ENCODE data around the gene ACE. TPM values are rescaled to one million over a fixed set of nuclear protein-coding genes. Genes with fewer than 3 reads are reported as not detected.

Gene ACE
- total RNA-seq, 1 experiment from 2014 or later: 5.4 TPM

- no peak overlapping the region for H2BK15ac ChIP-seq (ENCODE audit: low read depth, low read length)
- H3K79me2 ChIP-seq (ENCODE audit: insufficient read depth, low read length): no peaks in the 10 kb centered on the region
- H4K8ac ChIP-seq (replicated peaks; ENCODE audit: insufficient read length, low read depth, low read length): no peak overlapping the region
- H3T11ph ChIP-seq (ENCODE audit: low read length): no peak overlapping the region
- TF ChIP-seq, protein P1, sequence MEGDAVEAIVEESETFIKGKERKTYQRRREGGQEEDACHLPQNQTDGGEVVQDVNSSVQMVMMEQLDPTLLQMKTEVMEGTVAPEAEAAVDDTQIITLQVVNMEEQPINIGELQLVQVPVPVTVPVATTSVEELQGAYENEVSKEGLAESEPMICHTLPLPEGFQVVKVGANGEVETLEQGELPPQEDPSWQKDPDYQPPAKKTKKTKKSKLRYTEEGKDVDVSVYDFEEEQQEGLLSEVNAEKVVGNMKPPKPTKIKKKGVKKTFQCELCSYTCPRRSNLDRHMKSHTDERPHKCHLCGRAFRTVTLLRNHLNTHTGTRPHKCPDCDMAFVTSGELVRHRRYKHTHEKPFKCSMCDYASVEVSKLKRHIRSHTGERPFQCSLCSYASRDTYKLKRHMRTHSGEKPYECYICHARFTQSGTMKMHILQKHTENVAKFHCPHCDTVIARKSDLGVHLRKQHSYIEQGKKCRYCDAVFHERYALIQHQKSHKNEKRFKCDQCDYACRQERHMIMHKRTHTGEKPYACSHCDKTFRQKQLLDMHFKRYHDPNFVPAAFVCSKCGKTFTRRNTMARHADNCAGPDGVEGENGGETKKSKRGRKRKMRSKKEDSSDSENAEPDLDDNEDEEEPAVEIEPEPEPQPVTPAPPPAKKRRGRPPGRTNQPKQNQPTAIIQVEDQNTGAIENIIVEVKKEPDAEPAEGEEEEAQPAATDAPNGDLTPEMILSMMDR (conservative IDR thresholded peaks at IDR 0.05): no peak
- Mint-ChIP-seq H3K4me3 (no peak overlapping the region), H3K27me3 (ENCODE audit: low read depth) (peaks cover 8% of the 10 kb centered on the region), H3K36me3 (ENCODE audit: insufficient read depth in 1 of 3, low read depth in 3 of 3) (no peaks in the 10 kb centered on the region), H3K4me1 (peaks cover 24 to 34% of the 10 kb centered on the region in 2 experiments), H3K27ac (no peak overlapping the region), H3K9me3 (no peaks in the 10 kb centered on the region)
- no peak overlapping the region for H2BK5ac ChIP-seq (ENCODE audit: insufficient read length, low read length)
- H3K14ac ChIP-seq (ENCODE audit: insufficient read depth, low read length): no peak overlapping the region
- H3K79me1 ChIP-seq (ENCODE audit: insufficient read depth, low read depth, low read length, poor library complexity, severe bottlenecking): no peaks in the 10 kb centered on the region
- no peak overlapping the region for H4K91ac ChIP-seq (ENCODE audit: insufficient read length, low read depth, low read length)
- H3K18ac ChIP-seq (ENCODE audit: insufficient read length, low read depth, low read length): no peak overlapping the region
- H4K20me1 ChIP-seq (ENCODE audit: control insufficient read depth, insufficient read depth, insufficient read length): no peaks in the 10 kb centered on the region
- no peak overlapping the region for H2BK120ac ChIP-seq (ENCODE audit: low read depth, low read length, poor library complexity, severe bottlenecking)
- no peaks in the 10 kb centered on the region for H3K27me3 ChIP-seq (ENCODE audit: insufficient read depth, low read length)
- no peaks in the 10 kb centered on the region; the same call in 1 of the 2 replicates for H3K4me1 ChIP-seq (ENCODE audit: insufficient read depth, low read length)
- H3K9me3 ChIP-seq (ENCODE audit: control insufficient read depth, low read depth, low read length): no peaks in the 10 kb centered on the region
- H2BK20ac ChIP-seq (ENCODE audit: low read depth, low read length, poor library complexity, severe bottlenecking): no peak overlapping the region
- H3K23me2 ChIP-seq (ENCODE audit: insufficient read length, low read depth, low read length, poor library complexity, severe bottlenecking): peaks cover 6% of the 10 kb centered on the region
- no peak overlapping the region for H2AK5ac ChIP-seq (ENCODE audit: insufficient read length, low read length)
- no peak overlapping the region for H3K4me2 ChIP-seq (ENCODE audit: insufficient read depth, insufficient read length, low read length)
- no peak overlapping the region for H3K9ac ChIP-seq (ENCODE audit: extremely low read depth, insufficient read length, low read length)
- no peak overlapping the region for H2AFZ ChIP-seq (ENCODE audit: low read length)
- no peak overlapping the region for H3K4ac ChIP-seq (ENCODE audit: low read depth, low read length)
- H3K23ac ChIP-seq (ENCODE audit: insufficient read length, low read depth, low read length): no peak overlapping the region
- no peak overlapping the region for H3K27ac ChIP-seq (ENCODE audit: insufficient read length, low read depth, low read length)
- no peak for DNase-seq
- no CpG with 5 or more reads among the region's 5 CpGs for WGBS (ENCODE audit: extremely low coverage, insufficient read length, low lambda C conversion rate)
- no peak overlapping the region for H4K5ac ChIP-seq (ENCODE audit: insufficient read length, low read depth, low read length)
- no peak overlapping the region for H3K56ac ChIP-seq (ENCODE audit: insufficient read length, low read depth, low read length)
- H2BK12ac ChIP-seq (ENCODE audit: insufficient read length, low read depth, low read length): no peak overlapping the region
Observed at GRCh38 chr17:63526861-63527260, 50.0 kb downstream of the ACE start.

Data from H9 (cell line).